Loucy (cell line): ENCODE results near the gene KCNJ5.
A peak's percentile ranks its signal among the peaks of the same experiment; 100 is the strongest.

Experiments
- H2AFZ ChIP-seq: fragments of 200-600 bp; sonication (generic); 2 replicates; pipeline ENCODE4 v1.6.0; 2016; ENCODE audit warnings: antibody characterized with exemption, mild to moderate bottlenecking, low read length, moderate library complexity
- H3F3A ChIP-seq: fragments of 200-600 bp; 2 replicates; pipeline ENCODE4 v1.6.0; 2016; ENCODE audit warnings: antibody characterized with exemption, low read depth, mild to moderate bottlenecking
- H3K27me3 ChIP-seq: fragments of 200-600 bp; sonication (generic); 2 replicates; pipeline ENCODE4 v1.6.1; 2014; ENCODE audit warnings: low read length, mild to moderate bottlenecking; ENCODE audit not compliant: insufficient read depth, poor library complexity, severe bottlenecking
- H3K36me3 ChIP-seq: fragments of 200-600 bp; sonication (generic); 2 replicates; pipeline ENCODE4 v1.6.1; 2016; ENCODE audit warnings: low read length; ENCODE audit not compliant: insufficient read depth
- H3K4me1 ChIP-seq: fragments of 200-600 bp; sonication (generic); 2 replicates; pipeline ENCODE4 v1.5.1; 2014; ENCODE audit warnings: low read length, mild to moderate bottlenecking; ENCODE audit not compliant: insufficient read depth, poor library complexity, severe bottlenecking
- H3K4me2 ChIP-seq: fragments of 200-600 bp; sonication (generic); 2 replicates; pipeline ENCODE4 v1.6.0; 2014; ENCODE audit warnings: antibody characterized with exemption, low read length, low read depth, mild to moderate bottlenecking; ENCODE audit not compliant: poor library complexity, severe bottlenecking
- H3K4me3 ChIP-seq: fragments of 200-600 bp; sonication (generic); 2 replicates; pipeline ENCODE4 v1.5.1; 2014; ENCODE audit warnings: low read length, mild to moderate bottlenecking, mixed read lengths; ENCODE audit not compliant: poor library complexity, severe bottlenecking
- H3K79me2 ChIP-seq: fragments of 200-600 bp; sonication (generic); 2 replicates; pipeline ENCODE4 v1.6.1; 2014; ENCODE audit warnings: low read length; ENCODE audit not compliant: insufficient read depth
- H3K9ac ChIP-seq: fragments of 200-600 bp; sonication (generic); 2 replicates; pipeline ENCODE4 v1.6.0; 2014; ENCODE audit warnings: mild to moderate bottlenecking, low read depth, low read length, moderate library complexity; ENCODE audit not compliant: poor library complexity, severe bottlenecking
- H3K9me2 ChIP-seq: fragments of 200-600 bp; sonication (generic); replicated peaks from 2 replicates; pipeline ENCODE4 v1.6.1; 2016; ENCODE audit warnings: low read depth, low read length, mixed read lengths
- H3K9me3 ChIP-seq: fragments of 200-600 bp; sonication (generic); 2 replicates; pipeline ENCODE4 v1.6.1; 2014; ENCODE audit warnings: mild to moderate bottlenecking, antibody characterized with exemption, low read length, low read depth; ENCODE audit not compliant: insufficient read depth
- H4K20me1 ChIP-seq: fragments of 200-600 bp; sonication (generic); 2 replicates; pipeline ENCODE4 v1.6.0; 2014; ENCODE audit warnings: antibody characterized with exemption, low read length, mild to moderate bottlenecking; ENCODE audit not compliant: insufficient read depth, poor library complexity, severe bottlenecking
- EZH2phosphoT487 ChIP-seq: fragments of 200-600 bp; IDR thresholded peaks from 2 replicates; pipeline ENCODE4 v1.6.1; 2018; ENCODE audit warnings: antibody characterized with exemption, mild to moderate bottlenecking, moderate library complexity, borderline replicate concordance
- TF ChIP-seq, protein P1 (sequence below): fragments of 200-600 bp; sonication (generic); conservative IDR thresholded peaks from 2 replicates; pipeline ENCODE4 v1.5.1; 2014; ENCODE audit warnings: mild to moderate bottlenecking, antibody characterized with exemption, low read length

Gene KCNJ5

DNA sequence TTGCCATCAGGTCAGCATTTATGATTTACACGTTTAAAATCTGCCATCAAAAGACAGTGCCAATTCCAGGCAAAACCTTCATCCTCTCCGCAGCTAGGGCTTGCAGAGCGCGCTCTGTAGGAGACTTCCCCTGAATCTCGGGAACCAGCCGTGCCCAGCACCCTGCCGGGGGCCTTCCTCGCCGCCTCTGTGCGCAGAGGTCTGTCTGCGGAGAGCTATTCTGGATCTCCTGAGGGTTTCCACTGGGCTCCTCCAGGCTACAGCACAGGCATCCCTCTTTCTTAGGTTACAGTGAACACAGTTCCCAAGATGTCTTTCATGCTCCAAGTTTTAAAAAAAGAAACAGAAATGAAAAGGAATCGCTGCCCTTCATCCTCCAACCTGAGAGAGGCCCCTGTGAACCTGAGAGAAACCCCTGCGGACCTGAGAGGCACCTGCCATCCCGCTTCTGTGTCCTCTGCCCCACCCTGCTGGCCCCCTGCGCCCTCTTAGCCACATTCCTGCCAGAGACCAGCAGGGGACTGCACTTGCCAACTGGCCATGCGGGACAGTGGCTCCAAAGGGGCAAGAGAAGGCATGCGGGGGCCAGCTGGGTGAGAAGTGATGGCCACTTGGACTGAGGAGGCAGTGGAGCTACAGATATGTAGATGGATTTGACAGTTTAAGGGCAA is 35.4 kb downstream of the KCNJ5 start:
- no peak overlapping the region for H3K4me3 ChIP-seq
- no peak for TF ChIP-seq EZH2phosphoT487
- TF ChIP-seq, protein P1, sequence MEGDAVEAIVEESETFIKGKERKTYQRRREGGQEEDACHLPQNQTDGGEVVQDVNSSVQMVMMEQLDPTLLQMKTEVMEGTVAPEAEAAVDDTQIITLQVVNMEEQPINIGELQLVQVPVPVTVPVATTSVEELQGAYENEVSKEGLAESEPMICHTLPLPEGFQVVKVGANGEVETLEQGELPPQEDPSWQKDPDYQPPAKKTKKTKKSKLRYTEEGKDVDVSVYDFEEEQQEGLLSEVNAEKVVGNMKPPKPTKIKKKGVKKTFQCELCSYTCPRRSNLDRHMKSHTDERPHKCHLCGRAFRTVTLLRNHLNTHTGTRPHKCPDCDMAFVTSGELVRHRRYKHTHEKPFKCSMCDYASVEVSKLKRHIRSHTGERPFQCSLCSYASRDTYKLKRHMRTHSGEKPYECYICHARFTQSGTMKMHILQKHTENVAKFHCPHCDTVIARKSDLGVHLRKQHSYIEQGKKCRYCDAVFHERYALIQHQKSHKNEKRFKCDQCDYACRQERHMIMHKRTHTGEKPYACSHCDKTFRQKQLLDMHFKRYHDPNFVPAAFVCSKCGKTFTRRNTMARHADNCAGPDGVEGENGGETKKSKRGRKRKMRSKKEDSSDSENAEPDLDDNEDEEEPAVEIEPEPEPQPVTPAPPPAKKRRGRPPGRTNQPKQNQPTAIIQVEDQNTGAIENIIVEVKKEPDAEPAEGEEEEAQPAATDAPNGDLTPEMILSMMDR = no peak
- no peaks in the 10 kb centered on the region for H3K9me3 ChIP-seq
- no peaks in the 10 kb centered on the region for H3K9me2 ChIP-seq
- no peak overlapping the region for H3K9ac ChIP-seq
- H3K4me2 ChIP-seq = no peak overlapping the region
- no peak overlapping the region for H2AFZ ChIP-seq
- no peaks in the 10 kb centered on the region for H3K79me2 ChIP-seq
- no peaks in the 10 kb centered on the region for H3K27me3 ChIP-seq
- no peaks in the 10 kb centered on the region for H3K4me1 ChIP-seq
- no peaks in the 10 kb centered on the region for H3F3A ChIP-seq
- no peaks in the 10 kb centered on the region for H4K20me1 ChIP-seq
- no peaks in the 10 kb centered on the region for H3K36me3 ChIP-seq

DNA sequence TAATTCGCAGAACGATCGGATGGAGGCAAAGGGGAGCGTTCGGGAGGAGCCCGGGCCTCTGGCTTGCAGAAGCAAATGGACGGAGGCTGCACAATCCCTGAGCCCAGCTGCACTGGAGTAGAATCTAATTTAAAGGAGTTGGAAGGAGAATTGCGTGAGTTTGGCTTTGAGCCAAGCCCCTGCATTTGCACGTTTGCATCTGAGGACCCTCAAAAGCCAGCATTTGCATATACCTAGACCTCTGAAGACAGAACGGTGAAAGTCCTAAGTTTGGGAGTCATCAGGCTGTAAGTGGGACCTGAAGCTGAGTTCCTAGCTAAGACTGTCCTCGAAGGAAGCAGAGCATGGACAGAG is 35.9 kb downstream of the KCNJ5 start:
- no peaks in the 10 kb centered on the region for H3F3A ChIP-seq
- H3K27me3 ChIP-seq = no peaks in the 10 kb centered on the region
- H3K4me2 ChIP-seq = no peak overlapping the region
- H3K9ac ChIP-seq = no peak overlapping the region
- H3K4me3 ChIP-seq = no peak overlapping the region
- H3K36me3 ChIP-seq = no peaks in the 10 kb centered on the region
- H3K79me2 ChIP-seq = no peaks in the 10 kb centered on the region
- no peaks in the 10 kb centered on the region for H3K9me2 ChIP-seq
- H2AFZ ChIP-seq = no peak overlapping the region
- H3K9me3 ChIP-seq = no peaks in the 10 kb centered on the region
- H4K20me1 ChIP-seq = no peaks in the 10 kb centered on the region
- TF ChIP-seq EZH2phosphoT487 = no peak
- TF ChIP-seq, protein P1 = no peak
- H3K4me1 ChIP-seq = no peaks in the 10 kb centered on the region

DNA sequence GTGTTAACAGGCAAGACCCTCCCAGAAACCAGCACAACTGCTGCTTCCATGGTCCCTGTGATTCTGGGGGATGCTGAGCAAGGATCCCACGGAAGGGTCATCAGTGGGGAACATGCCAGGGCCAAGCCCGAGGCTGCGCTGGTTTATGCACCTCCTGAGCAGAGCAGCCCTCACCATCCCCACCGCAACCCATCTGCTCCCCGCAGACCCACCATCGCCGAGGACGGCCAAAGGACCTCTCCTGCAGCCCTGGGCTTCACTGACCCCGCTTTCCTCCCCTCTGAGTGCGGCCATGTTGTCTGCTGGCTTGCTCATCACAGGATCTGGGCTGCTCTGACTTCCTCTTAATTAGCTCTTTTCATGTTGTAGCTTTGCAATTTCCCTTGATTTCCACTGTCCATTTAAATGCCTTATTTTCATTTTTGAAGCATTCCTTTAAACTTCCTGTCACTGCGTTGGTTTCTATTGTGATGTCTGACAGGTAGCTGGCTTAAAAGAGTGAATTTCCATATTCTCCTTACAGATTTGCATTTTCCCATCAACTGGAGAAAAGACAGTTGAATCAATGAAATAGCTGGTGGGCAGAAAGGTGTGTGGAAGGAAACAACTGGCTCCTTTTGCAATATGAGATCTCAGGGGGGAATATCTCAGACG is 36.7 kb downstream of the KCNJ5 start:
- no peaks in the 10 kb centered on the region for H3K9me3 ChIP-seq
- no peaks in the 10 kb centered on the region for H3F3A ChIP-seq
- no peaks in the 10 kb centered on the region for H3K27me3 ChIP-seq
- no peaks in the 10 kb centered on the region for H3K79me2 ChIP-seq
- H3K9me2 ChIP-seq = no peaks in the 10 kb centered on the region
- H3K4me3 ChIP-seq = no peak overlapping the region
- no peak overlapping the region for H3K4me2 ChIP-seq
- TF ChIP-seq, protein P1 = no peak
- no peak for TF ChIP-seq EZH2phosphoT487
- H2AFZ ChIP-seq = peak overlapping the region; percentile 42; the same call in 1 of the 2 replicates
- H3K36me3 ChIP-seq = no peaks in the 10 kb centered on the region
- H4K20me1 ChIP-seq = no peaks in the 10 kb centered on the region
- H3K4me1 ChIP-seq = no peaks in the 10 kb centered on the region
- no peak overlapping the region for H3K9ac ChIP-seq
